GM12878 (cell line): Measurements from ENCODE around the gene GUCY1A1. TPM values are rescaled to one million over a fixed set of nuclear protein-coding genes. Genes with fewer than 3 reads are reported as not detected.
A peak's percentile ranks its signal among the peaks of the same experiment; 100 is the strongest.

Experiments used
- ATAC-seq: fragments of 200-7000 bp; cut with Tn5 transposase; 3 replicates; pipeline ENCODE4 v1.9.1; 2020; ENCODE audit warnings: mild to moderate bottlenecking, moderate library complexity
- BruUV-seq: library from RNA; stranded (reverse); fragments of 400-500 nt; replicated peaks from 2 replicates; lab custom pipeline; 2021; lab: Mats Ljungman, UMichigan
- CTCF ChIA-PET: fragments of 300-600 bp; sonication (Branson Sonifier 250); formaldehyde crosslinking; extraction: SDS; loops from one replicate; lab custom pipeline; 2021; ENCODE audit warnings: inconsistent platforms; lab: Yijun Ruan, JAX
- POLR2A ChIA-PET: fragments of 350-600 bp; formaldehyde crosslinking; extraction: SDS; loops from one replicate; lab custom pipeline; 2021; ENCODE audit warnings: inconsistent platforms; lab: Charles Lee
- RAD21 ChIA-PET: fragments of 300-600 bp; sonication (Branson Sonifier 250); formaldehyde crosslinking; loops from one replicate; lab custom pipeline; 2023; ENCODE audit warnings: antibody characterized with exemption; ENCODE audit not compliant: unreplicated experiment; lab: Charles Lee
- SMC1A ChIA-PET: fragments of 300-600 bp; sonication (Branson Sonifier 250); formaldehyde crosslinking; loops from one replicate; lab custom pipeline; 2023; ENCODE audit not compliant: unreplicated experiment, uncharacterized antibody; lab: Charles Lee
- DNase-seq: peaks from one replicate; pipeline ENCODE4 v3.0.0-alpha.2; 2011; ENCODE audit warnings: low read depth, low spot score
- FAIRE-seq: peaks from 3 replicates; lab custom pipeline; 2011; peaks lifted over from hg19 to GRCh38; lab: Jason Lieb, UNC
- H2AFZ ChIP-seq: 2 replicates; pipeline ENCODE4 v1.6.0; 2011; ENCODE audit warnings: low read depth, low read length, control low read depth; ENCODE audit not compliant: control insufficient read depth
- H3K27ac ChIP-seq: 2 replicates; pipeline ENCODE4 v1.5.1; 2011; ENCODE audit warnings: control low read depth; ENCODE audit not compliant: control insufficient read depth, insufficient read depth
- H3K27me3 ChIP-seq, 2 experiments: replicated peaks in 1 of 2; 2 replicates each; pipeline versions ENCODE4 v1.6.0 to v1.6.1; 2011; ENCODE audit warnings: low read length in 1 of 2; ENCODE audit not compliant: control insufficient read depth in 2 of 2, insufficient read depth in 2 of 2
- H3K36me3 ChIP-seq, 2 experiments: 2 replicates each; pipeline ENCODE4 v1.5.1; 2011; ENCODE audit warnings: low read length in 1 of 2; ENCODE audit not compliant: control insufficient read depth in 2 of 2, insufficient read depth in 2 of 2
- H3K4me1 ChIP-seq: 2 replicates; pipeline ENCODE4 v1.6.1; 2011; ENCODE audit warnings: mild to moderate bottlenecking, low read length, moderate library complexity, mixed read lengths; ENCODE audit not compliant: control insufficient read depth, insufficient read depth
- H3K4me2 ChIP-seq: 2 replicates; pipeline ENCODE4 v1.6.0; 2011; ENCODE audit warnings: control low read depth; ENCODE audit not compliant: control insufficient read depth, insufficient read depth
- H3K4me3 ChIP-seq: fragments of 200-600 bp; sonication (generic); 2 replicates; pipeline ENCODE4 v1.5.1; 2016
- H3K79me2 ChIP-seq: 2 replicates; pipeline ENCODE4 v1.6.0; 2011; ENCODE audit warnings: low read length; ENCODE audit not compliant: control insufficient read depth, insufficient read depth
- H3K9ac ChIP-seq: 2 replicates; pipeline ENCODE4 v1.8.0; 2011; ENCODE audit warnings: low read length, control low read depth, mixed read lengths; ENCODE audit not compliant: control insufficient read depth, insufficient read depth
- H3K9me3 ChIP-seq: replicated peaks from 3 replicates; pipeline ENCODE4 v1.5.1; 2011; ENCODE audit warnings: mild to moderate bottlenecking, low read length; ENCODE audit not compliant: control insufficient read depth, insufficient read depth
- H4K20me1 ChIP-seq: 2 replicates; pipeline ENCODE4 v1.6.0; 2011; ENCODE audit not compliant: control insufficient read depth, insufficient read depth
- ASH2L ChIP-seq: fragments of 300-600, 200-600 bp; sonication (generic); IDR thresholded peaks from 2 replicates; pipeline ENCODE4 v1.6.1; 2017; ENCODE audit warnings: low read depth, mild to moderate bottlenecking, borderline replicate concordance
- ATF7 ChIP-seq: fragments of 450-650 bp; IDR thresholded peaks from 2 replicates; pipeline ENCODE4 v1.6.1; 2016; ENCODE audit warnings: low read depth, mild to moderate bottlenecking
- BACH1 ChIP-seq: fragments of 450-650 bp; IDR thresholded peaks from 2 replicates; pipeline ENCODE4 v1.6.1; 2017; ENCODE audit warnings: mild to moderate bottlenecking, borderline replicate concordance
- IRF4 ChIP-seq: IDR thresholded peaks from 2 replicates; pipeline ENCODE4 v1.6.1; 2011; ENCODE audit warnings: low read depth, low read length
- KDM1A ChIP-seq: fragments of 200-600 bp; sonication (generic); IDR thresholded peaks from 2 replicates; pipeline ENCODE4 v1.6.1; 2016; ENCODE audit warnings: borderline replicate concordance
- MTA3 ChIP-seq: IDR thresholded peaks from 2 replicates; pipeline ENCODE4 v1.6.1; 2012; ENCODE audit warnings: low read length, inconsistent platforms, borderline replicate concordance
- NFYB ChIP-seq: IDR thresholded peaks from 2 replicates; pipeline ENCODE4 v1.6.1; 2011; ENCODE audit warnings: low read depth, mild to moderate bottlenecking, low read length, improper control_type of control experiment, moderate library complexity; ENCODE audit not compliant: insufficient read depth
- NR2C1 ChIP-seq: fragments of 450-650 bp; IDR thresholded peaks from 2 replicates; pipeline ENCODE4 v1.6.1; 2017; ENCODE audit warnings: antibody characterized with exemption, mild to moderate bottlenecking, moderate library complexity
- PAX8 ChIP-seq: fragments of 450-650 bp; IDR thresholded peaks from 2 replicates; pipeline ENCODE4 v1.6.1; 2017; ENCODE audit warnings: mild to moderate bottlenecking, moderate library complexity
- RELB ChIP-seq: fragments of 450-650 bp; IDR thresholded peaks from 2 replicates; pipeline ENCODE4 v1.6.1; 2017; ENCODE audit warnings: low read depth, mild to moderate bottlenecking, moderate library complexity
- SREBF1 ChIP-seq: IDR thresholded peaks from 2 replicates; pipeline ENCODE4 v1.6.1; 2012; ENCODE audit warnings: mild to moderate bottlenecking, low read length
- TCF7 ChIP-seq: IDR thresholded peaks from 2 replicates; pipeline ENCODE4 v1.6.1; 2014; ENCODE audit warnings: antibody characterized with exemption, borderline replicate concordance
- YY1 ChIP-seq: IDR thresholded peaks from 2 replicates; pipeline ENCODE4 v1.6.1; 2011; ENCODE audit warnings: low read depth, mild to moderate bottlenecking, low read length
- ZNF24 ChIP-seq: fragments of 450-650 bp; IDR thresholded peaks from 2 replicates; pipeline ENCODE4 v1.6.1; 2017; ENCODE audit warnings: antibody characterized with exemption, mild to moderate bottlenecking
- ZNF384 ChIP-seq: IDR thresholded peaks from 2 replicates; pipeline ENCODE4 v1.6.1; 2012; ENCODE audit warnings: low read depth, mild to moderate bottlenecking, low read length, improper control_type of control experiment, borderline replicate concordance
- WGBS: methylation state at CpG from one replicate; pipeline ENCODE4 v1.1.6; 2016; ENCODE audit warnings: low lambda C conversion rate; ENCODE audit not compliant: insufficient replicate concordance, insufficient coverage; ENCODE audit errors: missing lambda C conversion rate; 5-methylcytosine and 5-hydroxymethylcytosine counted together
- in situ Hi-C: fragments of 300-500 bp; cut with MboI; formaldehyde crosslinking; loops from 9 replicates; pipeline ENCODE4 v1.14.3; 2018; ENCODE audit warnings: mixed read lengths
- intact Hi-C: fragments of 100-400 bp; cut with micrococcal nuclease; formaldehyde crosslinking; loops from one replicate; pipeline ENCODE4 v1.14.2; 2022; ENCODE audit not compliant: unreplicated experiment
- polyA plus RNA-seq, 11 experiments: library from polyadenylated mRNA; depleted of rRNA in 4 of 11; unstranded in 6 of 11; stranded (reverse) in 5 of 11; fragments of >200 nt; fragmentation: Nextera tagmentation in 4 of 11; fragmentation: Illumina TruSeq in 1 of 11; extraction: Ambion mirVana in 4 of 11; extraction: Trizol in 1 of 11; gene quantifications; 1 replicate in 1 of 11; 2 replicates in 10 of 11; pipeline versions ENCODE4 v1.2.1 to v1.2.3, GENCODE V29; 2011 to 2016; ENCODE audit warnings: inconsistent platforms in 2 of 11, missing spikeins in 2 of 11, low read depth in 1 of 11
- total RNA-seq, 4 experiments: library from RNA; depleted of rRNA in 3 of 4; stranded (reverse); fragments of >200 nt in 3 of 4; fragmentation: Illumina TruSeq in 1 of 4; extraction: Trizol in 1 of 4; gene quantifications; 2 replicates each; pipeline versions ENCODE4 v1.2.1 to v1.2.3, GENCODE V29; 2013 to 2021
- TF ChIP-seq, protein P1 (sequence below): fragments of 450-650 bp; IDR thresholded peaks from 2 replicates; pipeline ENCODE4 v1.6.1; 2018; ENCODE audit warnings: mild to moderate bottlenecking, low read depth, moderate library complexity; ENCODE audit not compliant: partially characterized antibody

The GUCY1A1 gene
- total and polyA plus RNA-seq, 10 of the 15 experiments (the other 5 are each of a cell fraction or from before 2014, with no cell fraction given), result 0.44 to 22.6 (median 0.55) TPM

GRCh38 chr4:155660436-155660835 is 6.2 kb upstream of the GUCY1A1 start:
- ChIA-PET POLR2A (interaction anchor here (0.7 to 3.3 kb wide), 14 partner anchors 9 to 131 kb away, joined by 3 to 23 read pairs (median 6); partner anchors contain the start of gene GUCY1B1), SMC1A (interaction anchor here (0.6 to 4.4 kb wide), 34 partner anchors 10 to 293 kb away, joined by 3 to 42 read pairs (median 10); partner anchors contain the start of gene GUCY1B1), RAD21 (interaction anchor here (0.6 to 3.9 kb wide), 31 partner anchors 9 to 293 kb away, joined by 3 to 41 read pairs (median 6); partner anchors contain the start of genes CTSO and GUCY1B1), CTCF (interaction anchor here (0.6 to 3.3 kb wide), 19 partner anchors 8 to 131 kb away, joined by 3 to 16 read pairs (median 5); no protein-coding TSS in a partner anchor)
- no peak for FAIRE-seq
- no TSS peak for BruUV-seq
- intact Hi-C loops, result no loop called here
- no peak overlapping the region for H3K9ac ChIP-seq
- no peaks in the 10 kb centered on the region for H3K36me3 ChIP-seq
- DNase-seq, result no peak
- no peaks in the 10 kb centered on the region; the same call in 2 of the 3 replicates for H3K9me3 ChIP-seq
- TF ChIP-seq RELB, result no peak
- no peak for TF ChIP-seq MTA3
- TF ChIP-seq YY1, result no peak
- TF ChIP-seq ZNF384, result no peak
- TF ChIP-seq KDM1A, result no peak
- no peak for TF ChIP-seq ASH2L
- no peak for TF ChIP-seq IRF4
- TF ChIP-seq SREBF1, result no peak
- TF ChIP-seq TCF7, result no peak
- TF ChIP-seq ZNF24, result no peak
- no peak for TF ChIP-seq PAX8
- no peak for TF ChIP-seq NR2C1
- no peak for TF ChIP-seq BACH1
- no peak for TF ChIP-seq NFYB
- TF ChIP-seq, protein P1, sequence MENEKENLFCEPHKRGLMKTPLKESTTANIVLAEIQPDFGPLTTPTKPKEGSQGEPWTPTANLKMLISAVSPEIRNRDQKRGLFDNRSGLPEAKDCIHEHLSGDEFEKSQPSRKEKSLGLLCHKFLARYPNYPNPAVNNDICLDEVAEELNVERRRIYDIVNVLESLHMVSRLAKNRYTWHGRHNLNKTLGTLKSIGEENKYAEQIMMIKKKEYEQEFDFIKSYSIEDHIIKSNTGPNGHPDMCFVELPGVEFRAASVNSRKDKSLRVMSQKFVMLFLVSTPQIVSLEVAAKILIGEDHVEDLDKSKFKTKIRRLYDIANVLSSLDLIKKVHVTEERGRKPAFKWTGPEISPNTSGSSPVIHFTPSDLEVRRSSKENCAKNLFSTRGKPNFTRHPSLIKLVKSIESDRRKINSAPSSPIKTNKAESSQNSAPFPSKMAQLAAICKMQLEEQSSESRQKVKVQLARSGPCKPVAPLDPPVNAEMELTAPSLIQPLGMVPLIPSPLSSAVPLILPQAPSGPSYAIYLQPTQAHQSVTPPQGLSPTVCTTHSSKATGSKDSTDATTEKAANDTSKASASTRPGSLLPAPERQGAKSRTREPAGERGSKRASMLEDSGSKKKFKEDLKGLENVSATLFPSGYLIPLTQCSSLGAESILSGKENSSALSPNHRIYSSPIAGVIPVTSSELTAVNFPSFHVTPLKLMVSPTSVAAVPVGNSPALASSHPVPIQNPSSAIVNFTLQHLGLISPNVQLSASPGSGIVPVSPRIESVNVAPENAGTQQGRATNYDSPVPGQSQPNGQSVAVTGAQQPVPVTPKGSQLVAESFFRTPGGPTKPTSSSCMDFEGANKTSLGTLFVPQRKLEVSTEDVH, result no peak
- TF ChIP-seq ATF7, result no peak
- in situ Hi-C loops, result no loop called here
- 16% methylated on average over 2 of the region's 2 CpGs for WGBS
- no peaks in the 10 kb centered on the region for H3K79me2 ChIP-seq
- no peaks in the 10 kb centered on the region for H4K20me1 ChIP-seq
- no peaks in the 10 kb centered on the region for H3K4me1 ChIP-seq
- peak; percentile 60 for ATAC-seq
- H2AFZ ChIP-seq, result no peak overlapping the region
- no peak overlapping the region for H3K4me3 ChIP-seq
- H3K27ac ChIP-seq, result no peak overlapping the region
- H3K27me3 ChIP-seq, result peaks cover 0 to 2% of the 10 kb centered on the region in 2 experiments; a peak in 1 of 4 replicates
- H3K4me2 ChIP-seq, result no peak overlapping the region
